ENCODE results near the gene STAT3. TPM values are rescaled to one million over a fixed set of nuclear protein-coding genes. Genes with fewer than 3 reads are reported as not detected.

The STAT3 gene
- total and polyA plus RNA-seq, 2 of the 13 experiments (the other 11 are each of a cell fraction or from before 2014, with no cell fraction given) = 61.8 to 62.4 TPM

DNA sequence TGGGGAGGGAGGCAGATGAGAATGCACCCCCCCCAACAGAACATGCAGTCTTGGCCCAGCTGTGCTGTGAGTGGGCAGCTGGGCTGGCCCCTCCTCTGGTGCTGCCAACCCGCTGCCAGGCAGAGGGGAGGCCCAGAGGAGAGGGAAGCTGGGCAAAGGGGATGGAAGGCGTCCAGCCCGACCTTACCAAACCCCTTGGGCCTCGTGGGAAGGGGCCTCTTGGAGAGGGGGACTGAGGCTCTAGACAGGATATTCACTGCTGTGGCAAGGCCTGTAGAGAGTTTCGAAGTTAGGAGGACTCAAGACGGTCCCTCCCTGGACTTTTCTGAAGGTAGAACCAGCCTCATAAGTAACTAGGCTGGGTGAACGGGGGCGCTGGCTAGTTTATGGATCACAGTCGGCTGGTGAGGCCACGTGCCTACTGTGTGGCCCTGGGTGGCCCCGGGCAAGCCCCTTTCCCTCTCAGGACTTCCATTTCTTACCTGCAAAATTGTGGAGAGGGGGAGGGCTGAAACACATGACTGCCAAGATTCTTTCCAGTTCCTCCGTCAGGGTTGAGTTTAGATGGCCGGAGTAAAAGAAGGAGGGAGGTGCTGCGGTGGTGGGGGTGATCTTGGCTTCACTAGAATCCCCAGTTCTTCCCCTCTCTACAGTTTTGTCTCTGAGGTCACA, 100.8 kb downstream of the STAT3 start (continued):
- 0 out of 2 replicates have a peak, but pooled peaks have one; percentile 6 for TF ChIP-seq ERF (CRISPR knock-in tag; IDR thresholded peaks at IDR 0.05)
- TF ChIP-seq ZNF749 (CRISPR knock-in tag; IDR thresholded peaks at IDR 0.05; ENCODE audit: borderline replicate concordance) = no peak
- no peak for TF ChIP-seq DNMT3B (CRISPR knock-in tag; conservative IDR thresholded peaks at IDR 0.05)
- TF ChIP-seq, protein P1, sequence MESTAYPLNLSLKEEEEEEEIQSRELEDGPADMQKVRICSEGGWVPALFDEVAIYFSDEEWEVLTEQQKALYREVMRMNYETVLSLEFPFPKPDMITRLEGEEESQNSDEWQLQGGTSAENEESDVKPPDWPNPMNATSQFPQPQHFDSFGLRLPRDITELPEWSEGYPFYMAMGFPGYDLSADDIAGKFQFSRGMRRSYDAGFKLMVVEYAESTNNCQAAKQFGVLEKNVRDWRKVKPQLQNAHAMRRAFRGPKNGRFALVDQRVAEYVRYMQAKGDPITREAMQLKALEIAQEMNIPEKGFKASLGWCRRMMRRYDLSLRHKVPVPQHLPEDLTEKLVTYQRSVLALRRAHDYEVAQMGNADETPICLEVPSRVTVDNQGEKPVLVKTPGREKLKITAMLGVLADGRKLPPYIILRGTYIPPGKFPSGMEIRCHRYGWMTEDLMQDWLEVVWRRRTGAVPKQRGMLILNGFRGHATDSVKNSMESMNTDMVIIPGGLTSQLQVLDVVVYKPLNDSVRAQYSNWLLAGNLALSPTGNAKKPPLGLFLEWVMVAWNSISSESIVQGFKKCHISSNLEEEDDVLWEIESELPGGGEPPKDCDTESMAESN (CRISPR knock-in tag; conservative IDR thresholded peaks at IDR 0.05) = no peak
- TF ChIP-seq TEAD2 (CRISPR knock-in tag; IDR thresholded peaks at IDR 0.05) = no peak
- TF ChIP-seq TCF7L2 (IDR thresholded peaks at IDR 0.05; ENCODE audit: low read depth, low read length) = no peak
- no peak for TF ChIP-seq PAX8 (CRISPR knock-in tag; IDR thresholded peaks at IDR 0.05; ENCODE audit: borderline replicate concordance)
- TF ChIP-seq, protein P2, sequence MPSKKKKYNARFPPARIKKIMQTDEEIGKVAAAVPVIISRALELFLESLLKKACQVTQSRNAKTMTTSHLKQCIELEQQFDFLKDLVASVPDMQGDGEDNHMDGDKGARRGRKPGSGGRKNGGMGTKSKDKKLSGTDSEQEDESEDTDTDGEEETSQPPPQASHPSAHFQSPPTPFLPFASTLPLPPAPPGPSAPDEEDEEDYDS (CRISPR knock-in tag; IDR thresholded peaks at IDR 0.05) = no peak
- no peak; the same call in 1 of the 2 replicates for TF ChIP-seq ZFP90 (CRISPR knock-in tag; IDR thresholded peaks at IDR 0.05; ENCODE audit: borderline replicate concordance)
- no peak for TF ChIP-seq ZNF839 (CRISPR knock-in tag; IDR thresholded peaks at IDR 0.05; ENCODE audit: borderline replicate concordance)
- no peak for TF ChIP-seq KLF11 (CRISPR knock-in tag; IDR thresholded peaks at IDR 0.05)
- TF ChIP-seq, protein P3, sequence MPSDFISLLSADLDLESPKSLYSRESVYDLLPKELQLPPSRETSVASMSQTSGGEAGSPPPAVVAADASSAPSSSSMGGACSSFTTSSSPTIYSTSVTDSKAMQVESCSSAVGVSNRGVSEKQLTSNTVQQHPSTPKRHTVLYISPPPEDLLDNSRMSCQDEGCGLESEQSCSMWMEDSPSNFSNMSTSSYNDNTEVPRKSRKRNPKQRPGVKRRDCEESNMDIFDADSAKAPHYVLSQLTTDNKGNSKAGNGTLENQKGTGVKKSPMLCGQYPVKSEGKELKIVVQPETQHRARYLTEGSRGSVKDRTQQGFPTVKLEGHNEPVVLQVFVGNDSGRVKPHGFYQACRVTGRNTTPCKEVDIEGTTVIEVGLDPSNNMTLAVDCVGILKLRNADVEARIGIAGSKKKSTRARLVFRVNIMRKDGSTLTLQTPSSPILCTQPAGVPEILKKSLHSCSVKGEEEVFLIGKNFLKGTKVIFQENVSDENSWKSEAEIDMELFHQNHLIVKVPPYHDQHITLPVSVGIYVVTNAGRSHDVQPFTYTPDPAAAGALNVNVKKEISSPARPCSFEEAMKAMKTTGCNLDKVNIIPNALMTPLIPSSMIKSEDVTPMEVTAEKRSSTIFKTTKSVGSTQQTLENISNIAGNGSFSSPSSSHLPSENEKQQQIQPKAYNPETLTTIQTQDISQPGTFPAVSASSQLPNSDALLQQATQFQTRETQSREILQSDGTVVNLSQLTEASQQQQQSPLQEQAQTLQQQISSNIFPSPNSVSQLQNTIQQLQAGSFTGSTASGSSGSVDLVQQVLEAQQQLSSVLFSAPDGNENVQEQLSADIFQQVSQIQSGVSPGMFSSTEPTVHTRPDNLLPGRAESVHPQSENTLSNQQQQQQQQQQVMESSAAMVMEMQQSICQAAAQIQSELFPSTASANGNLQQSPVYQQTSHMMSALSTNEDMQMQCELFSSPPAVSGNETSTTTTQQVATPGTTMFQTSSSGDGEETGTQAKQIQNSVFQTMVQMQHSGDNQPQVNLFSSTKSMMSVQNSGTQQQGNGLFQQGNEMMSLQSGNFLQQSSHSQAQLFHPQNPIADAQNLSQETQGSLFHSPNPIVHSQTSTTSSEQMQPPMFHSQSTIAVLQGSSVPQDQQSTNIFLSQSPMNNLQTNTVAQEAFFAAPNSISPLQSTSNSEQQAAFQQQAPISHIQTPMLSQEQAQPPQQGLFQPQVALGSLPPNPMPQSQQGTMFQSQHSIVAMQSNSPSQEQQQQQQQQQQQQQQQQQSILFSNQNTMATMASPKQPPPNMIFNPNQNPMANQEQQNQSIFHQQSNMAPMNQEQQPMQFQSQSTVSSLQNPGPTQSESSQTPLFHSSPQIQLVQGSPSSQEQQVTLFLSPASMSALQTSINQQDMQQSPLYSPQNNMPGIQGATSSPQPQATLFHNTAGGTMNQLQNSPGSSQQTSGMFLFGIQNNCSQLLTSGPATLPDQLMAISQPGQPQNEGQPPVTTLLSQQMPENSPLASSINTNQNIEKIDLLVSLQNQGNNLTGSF (CRISPR knock-in tag; IDR thresholded peaks at IDR 0.05) = no peak
- TF ChIP-seq ISX (CRISPR knock-in tag; conservative IDR thresholded peaks at IDR 0.05) = no peak
- no peak for TF ChIP-seq ZMYM4 (CRISPR knock-in tag; IDR thresholded peaks at IDR 0.05)
- TF ChIP-seq, protein P4, sequence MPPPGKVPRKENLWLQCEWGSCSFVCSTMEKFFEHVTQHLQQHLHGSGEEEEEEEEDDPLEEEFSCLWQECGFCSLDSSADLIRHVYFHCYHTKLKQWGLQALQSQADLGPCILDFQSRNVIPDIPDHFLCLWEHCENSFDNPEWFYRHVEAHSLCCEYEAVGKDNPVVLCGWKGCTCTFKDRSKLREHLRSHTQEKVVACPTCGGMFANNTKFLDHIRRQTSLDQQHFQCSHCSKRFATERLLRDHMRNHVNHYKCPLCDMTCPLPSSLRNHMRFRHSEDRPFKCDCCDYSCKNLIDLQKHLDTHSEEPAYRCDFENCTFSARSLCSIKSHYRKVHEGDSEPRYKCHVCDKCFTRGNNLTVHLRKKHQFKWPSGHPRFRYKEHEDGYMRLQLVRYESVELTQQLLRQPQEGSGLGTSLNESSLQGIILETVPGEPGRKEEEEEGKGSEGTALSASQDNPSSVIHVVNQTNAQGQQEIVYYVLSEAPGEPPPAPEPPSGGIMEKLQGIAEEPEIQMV (CRISPR knock-in tag; IDR thresholded peaks at IDR 0.05; ENCODE audit: low read depth) = no peak
- TF ChIP-seq ZNF619 (CRISPR knock-in tag; IDR thresholded peaks at IDR 0.05) = 0 out of 2 replicates have a peak, but pooled peaks have one; percentile 14
- TF ChIP-seq, protein P5, sequence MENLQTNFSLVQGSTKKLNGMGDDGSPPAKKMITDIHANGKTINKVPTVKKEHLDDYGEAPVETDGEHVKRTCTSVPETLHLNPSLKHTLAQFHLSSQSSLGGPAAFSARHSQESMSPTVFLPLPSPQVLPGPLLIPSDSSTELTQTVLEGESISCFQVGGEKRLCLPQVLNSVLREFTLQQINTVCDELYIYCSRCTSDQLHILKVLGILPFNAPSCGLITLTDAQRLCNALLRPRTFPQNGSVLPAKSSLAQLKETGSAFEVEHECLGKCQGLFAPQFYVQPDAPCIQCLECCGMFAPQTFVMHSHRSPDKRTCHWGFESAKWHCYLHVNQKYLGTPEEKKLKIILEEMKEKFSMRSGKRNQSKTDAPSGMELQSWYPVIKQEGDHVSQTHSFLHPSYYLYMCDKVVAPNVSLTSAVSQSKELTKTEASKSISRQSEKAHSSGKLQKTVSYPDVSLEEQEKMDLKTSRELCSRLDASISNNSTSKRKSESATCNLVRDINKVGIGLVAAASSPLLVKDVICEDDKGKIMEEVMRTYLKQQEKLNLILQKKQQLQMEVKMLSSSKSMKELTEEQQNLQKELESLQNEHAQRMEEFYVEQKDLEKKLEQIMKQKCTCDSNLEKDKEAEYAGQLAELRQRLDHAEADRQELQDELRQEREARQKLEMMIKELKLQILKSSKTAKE (CRISPR knock-in tag; IDR thresholded peaks at IDR 0.05; ENCODE audit: borderline replicate concordance) = no peak
- TF ChIP-seq ZNF232 (CRISPR knock-in tag; IDR thresholded peaks at IDR 0.05; ENCODE audit: borderline replicate concordance) = no peak
